ENCODE results near the gene RASAL2. TPM values are rescaled to one million over a fixed set of nuclear protein-coding genes. Genes with fewer than 3 reads are reported as not detected.
A peak's percentile ranks its signal among the peaks of the same experiment; 100 is the strongest.

RASAL2 gene
- total RNA-seq, 1 experiment from 2014 or later: 21.3 TPM

- DNase-seq (ENCODE audit: low spot score): no peak
Measured at GRCh38 chr1:178452013-178452412, 358.1 kb downstream of the RASAL2 start.

GRCh38 chr1:178456472-178456871, 362.6 kb downstream of the RASAL2 start:
- no peak for DNase-seq (ENCODE audit: low spot score)

GRCh38 chr1:178457651-178458050, 363.7 kb downstream of the RASAL2 start:
- DNase-seq (ENCODE audit: low spot score): no peak

GRCh38 chr1:178458203-178458602, 364.3 kb downstream of the RASAL2 start:
- DNase-seq (ENCODE audit: low spot score): no peak

- no peak for DNase-seq (ENCODE audit: low spot score)
Measured at GRCh38 chr1:178461104-178461503, 367.2 kb downstream of the RASAL2 start.

GRCh38 chr1:178461701-178462100, 367.8 kb downstream of the RASAL2 start:
- DNase-seq (ENCODE audit: low spot score): no peak

GRCh38 chr1:178464141-178464540, 370.2 kb downstream of the RASAL2 start:
- DNase-seq (ENCODE audit: low spot score): no peak

- DNase-seq (ENCODE audit: low spot score): no peak
Measured at GRCh38 chr1:178464566-178464965, 370.7 kb downstream of the RASAL2 start.

GRCh38 chr1:178465011-178465410, 371.1 kb downstream of the RASAL2 start:
- no peak for DNase-seq (ENCODE audit: low spot score)

GRCh38 chr1:178467837-178468236, 373.9 kb downstream of the RASAL2 start:
- no peak for DNase-seq (ENCODE audit: low spot score)

GRCh38 chr1:178470411-178470960, 376.6 kb downstream of the RASAL2 start:
- DNase-seq (ENCODE audit: low spot score): peak; percentile 9

GRCh38 chr1:178472531-178472930, 378.6 kb downstream of the RASAL2 start:
- no peak for DNase-seq (ENCODE audit: low spot score)

GRCh38 chr1:178477373-178477772, 383.5 kb downstream of the RASAL2 start:
- no peak for DNase-seq (ENCODE audit: low spot score)

- DNase-seq (ENCODE audit: low spot score): no peak
Measured at GRCh38 chr1:178477841-178478240, 383.9 kb downstream of the RASAL2 start.

GRCh38 chr1:178483251-178483957, 389.5 kb downstream of the RASAL2 start:
- DNase-seq (ENCODE audit: low spot score): no peak

GRCh38 chr1:178484698-178485225, 390.9 kb downstream of the RASAL2 start:
- no peak for DNase-seq (ENCODE audit: low spot score)

- DNase-seq (ENCODE audit: low spot score): no peak
Measured at GRCh38 chr1:178485541-178485981, 391.7 kb downstream of the RASAL2 start.

- DNase-seq (ENCODE audit: low spot score): no peak
Measured at GRCh38 chr1:178486100-178487069, 392.5 kb downstream of the RASAL2 start.

GRCh38 chr1:178487070-178487615, 393.2 kb downstream of the RASAL2 start:
- DNase-seq (ENCODE audit: low spot score): no peak

- no peak for DNase-seq (ENCODE audit: low spot score)
Measured at GRCh38 chr1:178488393-178488792, 394.5 kb downstream of the RASAL2 start.

- DNase-seq (ENCODE audit: low spot score): no peak
Measured at GRCh38 chr1:178489399-178489798, 395.5 kb downstream of the RASAL2 start.

- no peak for DNase-seq (ENCODE audit: low spot score)
Measured at GRCh38 chr1:178490136-178490535, 396.2 kb downstream of the RASAL2 start.
